ENCODE results near the gene RNF181.

Gene RNF181

GRCh38 chr2:85551698-85552678 lies 43.6 kb upstream of the RNF181 start:
- ATAC-seq = peak; percentile 60
- no peak for TF ChIP-seq TCF4 (CRISPR knock-in tag; IDR thresholded peaks at IDR 0.05; ENCODE audit: borderline replicate concordance)
- TF ChIP-seq OSR1 (CRISPR knock-in tag; IDR thresholded peaks at IDR 0.05) = no peak
- no peak for TF ChIP-seq CREB5 (CRISPR knock-in tag; IDR thresholded peaks at IDR 0.05; ENCODE audit: low read depth)
- no peak for TF ChIP-seq ZC3H10 (CRISPR knock-in tag; IDR thresholded peaks at IDR 0.05)
- TF ChIP-seq ESRRG (CRISPR knock-in tag; IDR thresholded peaks at IDR 0.05) = no peak
- TF ChIP-seq ZNF8 (CRISPR knock-in tag; IDR thresholded peaks at IDR 0.05) = no peak
- TF ChIP-seq ZFP30 (CRISPR knock-in tag; IDR thresholded peaks at IDR 0.05) = no peak
- TF ChIP-seq PATZ1 (CRISPR knock-in tag; IDR thresholded peaks at IDR 0.05; ENCODE audit: borderline replicate concordance) = no peak
- TF ChIP-seq ARNTL (CRISPR knock-in tag; IDR thresholded peaks at IDR 0.05; ENCODE audit: borderline replicate concordance, low read depth) = no peak
- TF ChIP-seq RARB (CRISPR knock-in tag; IDR thresholded peaks at IDR 0.05) = no peak
- TF ChIP-seq POU6F1 (CRISPR knock-in tag; IDR thresholded peaks at IDR 0.05; ENCODE audit: borderline replicate concordance, low read depth) = no peak
- no peak for TF ChIP-seq ZNF70 (CRISPR knock-in tag; IDR thresholded peaks at IDR 0.05)

GRCh38 chr2:85553184-85553583 lies 42.4 kb upstream of the RNF181 start:
- no peak for ATAC-seq
- TF ChIP-seq ZNF70 (CRISPR knock-in tag; IDR thresholded peaks at IDR 0.05) (no peak), ZNF565 (CRISPR knock-in tag; conservative IDR thresholded peaks at IDR 0.05; ENCODE audit: low read depth) (no peak), PATZ1 (CRISPR knock-in tag; IDR thresholded peaks at IDR 0.05; ENCODE audit: borderline replicate concordance) (no peak)

GRCh38 chr2:85554980-85555612 lies 40.4 kb upstream of the RNF181 start:
- TF ChIP-seq BACH2 (CRISPR knock-in tag; IDR thresholded peaks at IDR 0.05; ENCODE audit: borderline replicate concordance) (no peak), ZC3H10 (CRISPR knock-in tag; IDR thresholded peaks at IDR 0.05) (no peak), ZNF8 (CRISPR knock-in tag; IDR thresholded peaks at IDR 0.05) (no peak), CREB5 (CRISPR knock-in tag; IDR thresholded peaks at IDR 0.05; ENCODE audit: low read depth) (no peak), ZFP30 (CRISPR knock-in tag; IDR thresholded peaks at IDR 0.05) (no peak), ZFP3 (CRISPR knock-in tag; IDR thresholded peaks at IDR 0.05) (no peak), TCF4 (CRISPR knock-in tag; IDR thresholded peaks at IDR 0.05; ENCODE audit: borderline replicate concordance) (no peak), ISL1 (CRISPR knock-in tag; IDR thresholded peaks at IDR 0.05) (no peak), ESRRG (CRISPR knock-in tag; IDR thresholded peaks at IDR 0.05) (no peak), CSRNP3 (CRISPR knock-in tag; IDR thresholded peaks at IDR 0.05) (no peak), OSR1 (CRISPR knock-in tag; IDR thresholded peaks at IDR 0.05) (no peak), TSHZ2 (CRISPR knock-in tag; IDR thresholded peaks at IDR 0.05) (no peak), SNAI2 (CRISPR knock-in tag; IDR thresholded peaks at IDR 0.05) (no peak), POU6F1 (CRISPR knock-in tag; IDR thresholded peaks at IDR 0.05; ENCODE audit: borderline replicate concordance, low read depth) (no peak), ZNF565 (CRISPR knock-in tag; conservative IDR thresholded peaks at IDR 0.05; ENCODE audit: low read depth) (no peak), ZNF70 (CRISPR knock-in tag; IDR thresholded peaks at IDR 0.05) (no peak), RARB (CRISPR knock-in tag; IDR thresholded peaks at IDR 0.05) (no peak)
- no peak for ATAC-seq

Measured in SK-N-SH treated with all-trans-retinoic acid at 6 μM for 48 hours (cell line).